Measurements from ENCODE around the gene CLNK.

GRCh38 chr4:10682397-10682796 is 2.2 kb downstream of the CLNK start:
- TF ChIP-seq CTCF (IDR thresholded peaks at IDR 0.05) (no peak), POLR2A (IDR thresholded peaks at IDR 0.05) (no peak), POLR2AphosphoS5 (IDR thresholded peaks at IDR 0.05; ENCODE audit: insufficient read depth in 1 of 2, low read depth in 1 of 2) (no peak)
